Natural killer cell (primary cell): ENCODE results near the gene ATXN10. TPM values are rescaled to one million over a fixed set of nuclear protein-coding genes. Genes with fewer than 3 reads are reported as not detected.

Experiments
- ATAC-seq, 3 donors: fragments of 150-1000 bp in 2 of 3; fragments of 200-7000 bp in 1 of 3; cut with Tn5 transposase; 1 replicate in 1 of 3; 2 replicates in 2 of 3; pipeline ENCODE4 v1.10.0; 2021; ENCODE audit warnings: mild to moderate bottlenecking in 2 of 3, moderate library complexity in 2 of 3
- DNase-seq, 2 donors: peaks; one replicate each; pipeline versions ENCODE4 v3.0.0 to v3.0.0-alpha.2; 2013 to 2021; ENCODE audit warnings: mixed read lengths in 1 of 2
- H3K27ac ChIP-seq: one replicate; pipeline ENCODE4 v1.5.1; 2013; ENCODE audit warnings: mild to moderate bottlenecking, low read length
- H3K27me3 ChIP-seq: one replicate; pipeline ENCODE4 v1.6.1; 2013; ENCODE audit warnings: low read length; ENCODE audit not compliant: control insufficient read depth, insufficient read depth
- H3K36me3 ChIP-seq: one replicate; pipeline ENCODE4 v1.6.1; 2013; ENCODE audit warnings: low read length; ENCODE audit not compliant: control insufficient read depth, insufficient read depth
- H3K4me1 ChIP-seq: one replicate; pipeline ENCODE4 v1.6.1; 2013; ENCODE audit warnings: low read length; ENCODE audit not compliant: control insufficient read depth, insufficient read depth
- H3K4me3 ChIP-seq: one replicate; pipeline ENCODE4 v1.5.1; 2013; ENCODE audit warnings: low read length
- H3K9me3 ChIP-seq: one replicate; pipeline ENCODE4 v1.6.1; 2013; ENCODE audit warnings: low read length; ENCODE audit not compliant: control insufficient read depth, insufficient read depth
- H3K27ac Mint-ChIP-seq, 2 donors: one replicate each; pipeline ENCODE4 v1.8.0; 2022; ENCODE audit warnings: mild to moderate bottlenecking in 2 of 2, mixed read lengths in 2 of 2, moderate library complexity in 1 of 2
- H3K27me3 Mint-ChIP-seq, 2 donors: one replicate each; pipeline ENCODE4 v1.8.0; 2022; ENCODE audit warnings: low read depth in 2 of 2, mixed read lengths in 2 of 2
- H3K36me3 Mint-ChIP-seq: one replicate; pipeline ENCODE4 v1.8.0; 2022; ENCODE audit warnings: mixed read lengths
- H3K4me1 Mint-ChIP-seq, 2 donors: one replicate each; pipeline ENCODE4 v1.8.0; 2022; ENCODE audit warnings: mixed read lengths in 2 of 2
- H3K4me3 Mint-ChIP-seq: one replicate; pipeline ENCODE4 v1.8.0; 2022; ENCODE audit warnings: mild to moderate bottlenecking, moderate library complexity, mixed read lengths
- H3K9me3 Mint-ChIP-seq, 2 donors: one replicate each; pipeline ENCODE4 v1.8.0; 2022; ENCODE audit warnings: mixed read lengths in 2 of 2
- CTCF ChIP-seq: fragments of 200-600 bp; IDR thresholded peaks from one replicate; pipeline ENCODE4 v1.8.0; 2022; ENCODE audit warnings: antibody characterized with exemption
- WGBS: methylation state at CpG from one replicate; pipeline ENCODE4 v1.1.7; 2013; ENCODE audit warnings: missing lambda C conversion rate; ENCODE audit not compliant: insufficient coverage; 5-methylcytosine and 5-hydroxymethylcytosine counted together
- intact Hi-C: fragments of 100-400 bp; cut with micrococcal nuclease; formaldehyde crosslinking; loops from one replicate; pipeline ENCODE4 v1.14.2; 2022
- total RNA-seq, 4 donors: library from RNA; stranded (reverse); fragments of 120-200 nt in 1 of 4; gene quantifications; one replicate each; pipeline versions ENCODE4 v1.2.3 to v1.2.4, GENCODE V29; 2013 to 2022

The ATXN10 gene
- total RNA-seq, 3 donors from 2014 or later (not counting 1 experiment from before 2014, with no cell fraction given): 79.3 to 90.5 (median 88.8) TPM

DNA sequence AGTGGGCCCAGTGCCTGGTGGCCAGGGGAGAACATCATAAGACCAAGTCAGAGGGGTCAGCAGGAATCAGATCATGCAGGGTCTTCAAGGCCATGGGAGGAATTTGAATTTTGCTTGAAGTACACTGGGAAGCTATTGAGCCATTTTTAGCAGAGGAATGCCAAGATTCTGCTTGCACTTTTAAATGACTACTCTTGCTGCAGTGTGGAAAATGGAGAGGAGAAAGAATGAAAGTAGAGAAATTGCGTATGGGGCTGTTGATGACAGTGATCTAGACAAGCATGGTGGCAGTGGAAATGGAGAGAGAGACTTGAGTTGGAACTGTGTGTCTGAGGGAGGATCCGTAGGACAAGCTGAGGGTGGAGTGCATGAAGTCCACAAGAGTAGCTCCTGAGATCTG is 177.3 kb downstream of the ATXN10 start:
- 97% methylated on average over 2 of the region's 2 CpGs for WGBS
- Mint-ChIP-seq H3K36me3 (peaks cover 42% of the 10 kb centered on the region), H3K4me3 (no peak overlapping the region), H3K27me3 (no peaks in the 10 kb centered on the region), H3K9me3 (no peaks in the 10 kb centered on the region), H3K4me1 (peaks cover 7 to 10% of the 10 kb centered on the region in 2 donors), H3K27ac (no peak overlapping the region)
- H3K4me3 ChIP-seq: no peak overlapping the region
- intact Hi-C loops: no loop called here
- H3K9me3 ChIP-seq: peaks cover 10% of the 10 kb centered on the region
- DNase-seq: no peak
- ATAC-seq: no peak
- no peak overlapping the region for H3K27ac ChIP-seq
- no peaks in the 10 kb centered on the region for H3K4me1 ChIP-seq
- no peak for TF ChIP-seq CTCF
- H3K27me3 ChIP-seq: no peaks in the 10 kb centered on the region
- H3K36me3 ChIP-seq: peaks cover 29% of the 10 kb centered on the region

- no CpG with 5 or more reads among the region's 2 CpGs for WGBS
- ATAC-seq (no peak), DNase-seq (no peak)
- H3K9me3 ChIP-seq: peaks cover 10% of the 10 kb centered on the region
- intact Hi-C loops: no loop called here
- Mint-ChIP-seq H3K27me3 (no peaks in the 10 kb centered on the region), H3K4me1 (peaks cover 4 to 7% of the 10 kb centered on the region in 2 donors), H3K27ac (no peak overlapping the region), H3K9me3 (no peaks in the 10 kb centered on the region), H3K4me3 (no peak overlapping the region), H3K36me3 (peaks cover 42% of the 10 kb centered on the region)
- no peaks in the 10 kb centered on the region for H3K27me3 ChIP-seq
- H3K4me3 ChIP-seq: no peak overlapping the region
- H3K27ac ChIP-seq: no peak overlapping the region
- no peak for TF ChIP-seq CTCF
- peaks cover 16% of the 10 kb centered on the region for H3K36me3 ChIP-seq
- H3K4me1 ChIP-seq: no peaks in the 10 kb centered on the region
Measured at GRCh38 chr22:45852826-45853225, 181.2 kb downstream of the ATXN10 start.

GRCh38 chr22:45855961-45856360 is 184.3 kb downstream of the ATXN10 start:
- no peaks in the 10 kb centered on the region for H3K9me3 Mint-ChIP-seq
- no peaks in the 10 kb centered on the region for H3K27me3 Mint-ChIP-seq
- peaks cover 19% of the 10 kb centered on the region for H3K36me3 Mint-ChIP-seq
- no peak overlapping the region for H3K27ac Mint-ChIP-seq
- H3K4me3 Mint-ChIP-seq: no peak overlapping the region
- no peak for TF ChIP-seq CTCF
- 100% methylated on average over 2 of the region's 2 CpGs for WGBS
- H3K27ac ChIP-seq: no peak overlapping the region
- no peak for DNase-seq
- peaks cover 9% of the 10 kb centered on the region for H3K36me3 ChIP-seq
- H3K4me1 Mint-ChIP-seq: no peaks in the 10 kb centered on the region
- no peaks in the 10 kb centered on the region for H3K4me1 ChIP-seq
- no peak overlapping the region for H3K4me3 ChIP-seq
- H3K27me3 ChIP-seq: no peaks in the 10 kb centered on the region
- ATAC-seq: no peak
- peaks cover 10% of the 10 kb centered on the region for H3K9me3 ChIP-seq
- intact Hi-C loops: no loop called here

- H3K27me3 Mint-ChIP-seq: no peaks in the 10 kb centered on the region
- no peaks in the 10 kb centered on the region for H3K9me3 Mint-ChIP-seq
- TF ChIP-seq CTCF: no peak
- Histone ChIP-seq H3K27ac (no peak overlapping the region), H3K9me3 (peaks cover 3% of the 10 kb centered on the region), H3K27me3 (no peaks in the 10 kb centered on the region), H3K4me1 (no peaks in the 10 kb centered on the region), H3K4me3 (no peak overlapping the region), H3K36me3 (peaks cover 1% of the 10 kb centered on the region)
- intact Hi-C loops: no loop called here
- peaks cover 6% of the 10 kb centered on the region for H3K36me3 Mint-ChIP-seq
- no peak for DNase-seq
- ATAC-seq: no peak
- WGBS: 96% methylated on average over 5 of the region's 5 CpGs
- no peaks in the 10 kb centered on the region for H3K4me1 Mint-ChIP-seq
- H3K4me3 Mint-ChIP-seq: no peak overlapping the region
- H3K27ac Mint-ChIP-seq: no peak overlapping the region
Measured at GRCh38 chr22:45857519-45857918, 185.9 kb downstream of the ATXN10 start.
